HL-60 (cell line): ENCODE results near the gene ZSWIM3.

Source experiments
- DNase-seq, 2 experiments: peaks; one replicate each; pipeline ENCODE4 v3.0.0-alpha.2; 2010 to 2020; ENCODE audit warnings: low read depth in 1 of 2, low spot score in 1 of 2
- H3K27ac ChIP-seq: fragments of 250-450 bp; sonication (Bioruptor Pico); replicated peaks from 2 replicates; pipeline ENCODE4 v1.5.1; 2020; ENCODE audit warnings: mild to moderate bottlenecking, moderate library complexity
- H3K27me3 ChIP-seq: fragments of 250-450 bp; sonication (Bioruptor Pico); 2 replicates; pipeline ENCODE4 v1.5.1; 2021; ENCODE audit warnings: mild to moderate bottlenecking, moderate library complexity; ENCODE audit not compliant: insufficient read depth, poor library complexity, severe bottlenecking
- H3K4me3 ChIP-seq: replicated peaks from 2 replicates; pipeline ENCODE4 v1.5.1; 2011; ENCODE audit warnings: mild to moderate bottlenecking, control low read depth, low read length; ENCODE audit not compliant: insufficient read depth
- CTCF ChIP-seq: IDR thresholded peaks from one replicate; pipeline ENCODE4 v1.5.1; 2011; ENCODE audit warnings: low read length, control low read depth, inconsistent platforms; ENCODE audit not compliant: insufficient read depth
- GABPA ChIP-seq: IDR thresholded peaks from 2 replicates; pipeline ENCODE4 v1.6.1; 2012; ENCODE audit warnings: low read depth
- POLR2AphosphoS5 ChIP-seq: IDR thresholded peaks from 2 replicates; pipeline ENCODE4 v1.6.1; 2012; ENCODE audit warnings: low read depth
- REST ChIP-seq: IDR thresholded peaks from 2 replicates; pipeline ENCODE4 v1.6.1; 2012; ENCODE audit warnings: low read depth; ENCODE audit not compliant: insufficient replicate concordance
- SPI1 ChIP-seq: IDR thresholded peaks from 2 replicates; pipeline ENCODE4 v1.6.1; 2012; ENCODE audit warnings: low read depth, mild to moderate bottlenecking, borderline replicate concordance

The ZSWIM3 gene

GRCh38 chr20:45924391-45925261 is 67.2 kb downstream of the ZSWIM3 start:
- DNase-seq: no peak
- Histone ChIP-seq H3K27ac (no peak overlapping the region), H3K4me3 (no peak overlapping the region), H3K27me3 (no peaks in the 10 kb centered on the region)
- TF ChIP-seq SPI1 (no peak), CTCF (no peak), POLR2AphosphoS5 (no peak)

- Histone ChIP-seq H3K27me3 (no peaks in the 10 kb centered on the region), H3K27ac (no peak overlapping the region), H3K4me3 (no peak overlapping the region)
- TF ChIP-seq SPI1: no peak
- TF ChIP-seq REST: no peak
- no peak for TF ChIP-seq POLR2AphosphoS5
- TF ChIP-seq GABPA: no peak
- no peak for TF ChIP-seq CTCF
- no peak for DNase-seq
Observed at GRCh38 chr20:45925821-45926506, 68.5 kb downstream of the ZSWIM3 start.

GRCh38 chr20:45926731-45927070 is 69.3 kb downstream of the ZSWIM3 start:
- Histone ChIP-seq H3K4me3 (no peak overlapping the region), H3K27ac (no peak overlapping the region), H3K27me3 (no peaks in the 10 kb centered on the region)
- DNase-seq: no peak
- no peak for TF ChIP-seq GABPA
- no peak for TF ChIP-seq REST
- TF ChIP-seq POLR2AphosphoS5: no peak
- TF ChIP-seq CTCF: no peak
- TF ChIP-seq SPI1: no peak
